ENCODE measurements around the gene PLCH2.

- TF ChIP-seq CTCF (IDR thresholded peaks at IDR 0.05) (no peak), POLR2AphosphoS5 (IDR thresholded peaks at IDR 0.05; ENCODE audit: insufficient read depth in 1 of 2, low read depth in 1 of 2) (no peak)
Observed at GRCh38 chr1:2498648-2499047, 22.6 kb downstream of the PLCH2 start.
